Activated B cell treated with CpG ODN at 0.5 μM for 24 hours (primary cell): Measurements from ENCODE around the gene MBD3L5. TPM values are rescaled to one million over a fixed set of nuclear protein-coding genes. Genes with fewer than 3 reads are reported as not detected.
"Not testable (repeated sequence)": the region's sequence is repeated elsewhere in the genome, so short reads cannot be mapped to it uniquely, and the experiment has no call there.

Experiments used
- ATAC-seq: fragments of 200-7000 bp; cut with Tn5 transposase; one replicate; pipeline ENCODE4 v1.10.0; 2021; ENCODE audit warnings: low read depth, mild to moderate bottlenecking, moderate library complexity
- CTCF ChIA-PET: fragments of 350-600 bp; sonication (Branson Sonifier 250); formaldehyde crosslinking; loops from one replicate; lab custom pipeline; 2021; ENCODE audit warnings: antibody characterized with exemption; lab: Charles Lee
- POLR2A ChIA-PET: fragments of 350-600 bp; sonication (Branson Sonifier 250); formaldehyde crosslinking; loops from one replicate; lab custom pipeline; 2021; ENCODE audit warnings: antibody characterized with exemption; lab: Charles Lee
- DNase-seq: peaks from one replicate; pipeline ENCODE4 v3.0.0; 2022
- H3K27ac Mint-ChIP-seq: one replicate; pipeline ENCODE4 v1.8.0; 2020; ENCODE audit warnings: mixed read lengths
- H3K27me3 Mint-ChIP-seq: one replicate; pipeline ENCODE4 v1.8.0; 2021; ENCODE audit warnings: mixed read lengths
- H3K36me3 Mint-ChIP-seq: one replicate; pipeline ENCODE4 v1.8.0; 2021; ENCODE audit warnings: low read depth, mixed read lengths
- H3K4me1 Mint-ChIP-seq: one replicate; pipeline ENCODE4 v1.8.0; 2021; ENCODE audit warnings: mixed read lengths
- H3K4me3 Mint-ChIP-seq: one replicate; pipeline ENCODE4 v1.8.0; 2020; ENCODE audit warnings: mild to moderate bottlenecking, mixed read lengths
- H3K9me3 Mint-ChIP-seq: one replicate; pipeline ENCODE4 v1.8.0; 2020; ENCODE audit warnings: mixed read lengths
- CTCF ChIP-seq: fragments of 200-600 bp; IDR thresholded peaks from one replicate; pipeline ENCODE4 v1.8.0; 2022; ENCODE audit warnings: antibody characterized with exemption, mild to moderate bottlenecking
- intact Hi-C: fragments of 100-400 bp; cut with micrococcal nuclease; formaldehyde crosslinking; loops from one replicate; pipeline ENCODE4 v1.15.1; 2024
- total RNA-seq: library from RNA; stranded (reverse); gene quantifications from 2 replicates; pipeline ENCODE4 v1.2.3, GENCODE V29; 2022

Gene MBD3L5
- total RNA-seq, 1 donor from 2014 or later, result not detected

GRCh38 chr19:7006135-7006704 lies 24.2 kb upstream of the MBD3L5 start:
- Mint-ChIP-seq H3K9me3 (no peaks in the 10 kb centered on the region), H3K27ac (no peak overlapping the region), H3K27me3 (peaks cover 7% of the 10 kb centered on the region), H3K36me3 (no peaks in the 10 kb centered on the region), H3K4me3 (no peak overlapping the region), H3K4me1 (peaks cover 2% of the 10 kb centered on the region)
- no peak for ATAC-seq
- ChIA-PET CTCF (no interaction called here), POLR2A (no interaction called here)
- TF ChIP-seq CTCF, result no peak
- intact Hi-C loops, result no loop called here
- DNase-seq, result no peak

GRCh38 chr19:7007859-7008258 lies 22.5 kb upstream of the MBD3L5 start:
- Mint-ChIP-seq H3K4me1 (peaks cover 2% of the 10 kb centered on the region), H3K27ac (no peak overlapping the region), H3K9me3 (no peaks in the 10 kb centered on the region), H3K4me3 (no peak overlapping the region), H3K27me3 (peaks cover 3% of the 10 kb centered on the region), H3K36me3 (no peaks in the 10 kb centered on the region)
- ChIA-PET CTCF (no interaction called here), POLR2A (no interaction called here)
- intact Hi-C loops, result no loop called here
- no peak for DNase-seq
- no peak for TF ChIP-seq CTCF
- ATAC-seq, result no peak

GRCh38 chr19:7010722-7011593 lies 19.4 kb upstream of the MBD3L5 start:
- no peak overlapping the region for H3K4me3 Mint-ChIP-seq

GRCh38 chr19:7013678-7014077 lies 16.7 kb upstream of the MBD3L5 start:
- H3K9me3 Mint-ChIP-seq, result no peaks in the 10 kb centered on the region
- intact Hi-C loops, result no loop called here
- no peak for TF ChIP-seq CTCF
- no peak overlapping the region for H3K27ac Mint-ChIP-seq
- no peak for ATAC-seq
- H3K4me1 Mint-ChIP-seq, result peaks cover 2% of the 10 kb centered on the region
- no peak for DNase-seq
- peaks cover 4% of the 10 kb centered on the region for H3K27me3 Mint-ChIP-seq
- ChIA-PET POLR2A (no interaction called here), CTCF (interaction anchor here (0.7 kb wide), 1 partner anchor 607 kb away, joined by 3 read pairs; no protein-coding TSS in a partner anchor)
- no peaks in the 10 kb centered on the region for H3K36me3 Mint-ChIP-seq
- no peak overlapping the region for H3K4me3 Mint-ChIP-seq

More at GRCh38 chr19:7010722-7011593, 19.4 kb upstream of the MBD3L5 start:
- ChIA-PET POLR2A (no interaction called here), CTCF (no interaction called here)
- Mint-ChIP-seq H3K36me3 (no peaks in the 10 kb centered on the region), H3K27ac (no peak overlapping the region), H3K4me1 (peaks cover 2% of the 10 kb centered on the region), H3K9me3 (no peaks in the 10 kb centered on the region), H3K27me3 (peaks cover 3% of the 10 kb centered on the region)
- ATAC-seq, result no peak
- no peak for DNase-seq
- TF ChIP-seq CTCF, result no peak
- intact Hi-C loops, result no loop called here

- Mint-ChIP-seq H3K4me3 (no peak overlapping the region), H3K27me3 (peaks cover 1% of the 10 kb centered on the region), H3K4me1 (no peaks in the 10 kb centered on the region), H3K27ac (no peak overlapping the region), H3K9me3 (no peaks in the 10 kb centered on the region), H3K36me3 (no peaks in the 10 kb centered on the region)
- CTCF ChIA-PET, result no interaction called here
- intact Hi-C loops, result no loop called here
- POLR2A ChIA-PET, result no interaction called here
- DNase-seq, result no peak
- no peak for ATAC-seq
- no peak for TF ChIP-seq CTCF
These were observed 11.6 kb upstream of the MBD3L5 start for GRCh38 chr19:7018828-7019227.

- intact Hi-C loops, CTCF ChIA-PET, H3K27ac Mint-ChIP-seq, H3K27me3 Mint-ChIP-seq, H3K4me3 Mint-ChIP-seq, H3K36me3 Mint-ChIP-seq, H3K4me1 Mint-ChIP-seq, POLR2A ChIA-PET, DNase-seq, H3K9me3 Mint-ChIP-seq, ATAC-seq: not testable (repeated sequence)
These were observed 9.0 kb upstream of the MBD3L5 start, which contains the start of gene MBD3L2B for GRCh38 chr19:7021331-7021730. MBD3L2B (minus strand) TSS chr19:7021431; CDS start chr19:7021397, 34 bp downstream.

- CTCF ChIA-PET, H3K27me3 Mint-ChIP-seq, POLR2A ChIA-PET, H3K27ac Mint-ChIP-seq, DNase-seq, H3K4me1 Mint-ChIP-seq, H3K4me3 Mint-ChIP-seq, H3K36me3 Mint-ChIP-seq, ATAC-seq, H3K9me3 Mint-ChIP-seq, intact Hi-C loops: not testable (repeated sequence)
These were observed 1.6 kb upstream of the MBD3L5 start for GRCh38 chr19:7028790-7029189.
